Stimulated activated naive CD8-positive, alpha-beta T cell treated with anti-CD3 and anti-CD28 coated beads, Interleukin-15, amount 100 ng/mL, for 72 hours (primary cell): ENCODE data around the gene PGA5.
"Not testable (repeated sequence)": the region's sequence is repeated elsewhere in the genome, so short reads cannot be mapped to it uniquely, and the experiment has no call there.

ENCODE experiments used
- ATAC-seq: fragments of 150-1000 bp; cut with Tn5 transposase; 2 replicates; pipeline ENCODE4 v1.10.0; 2021; ENCODE audit warnings: mild to moderate bottlenecking, moderate library complexity
- DNase-seq, 2 donors: peaks; one replicate each; pipeline ENCODE4 v3.0.0; 2021 to 2022
- H3K27ac Mint-ChIP-seq, 2 donors: one replicate each; pipeline ENCODE4 v1.8.0; 2022; ENCODE audit warnings: mild to moderate bottlenecking in 2 of 2, mixed read lengths in 2 of 2, moderate library complexity in 2 of 2
- H3K27me3 Mint-ChIP-seq: one replicate; pipeline ENCODE4 v1.8.0; 2022; ENCODE audit warnings: mixed read lengths
- H3K4me1 Mint-ChIP-seq: one replicate; pipeline ENCODE4 v1.8.0; 2022; ENCODE audit warnings: mild to moderate bottlenecking, mixed read lengths
- H3K4me3 Mint-ChIP-seq, 2 donors: one replicate each; pipeline ENCODE4 v1.8.0; 2022; ENCODE audit warnings: mild to moderate bottlenecking in 2 of 2, mixed read lengths in 2 of 2, moderate library complexity in 1 of 2
- H3K9me3 Mint-ChIP-seq, 2 donors: one replicate each; pipeline ENCODE4 v1.8.0; 2022; ENCODE audit warnings: mixed read lengths in 2 of 2

The PGA5 gene

DNA sequence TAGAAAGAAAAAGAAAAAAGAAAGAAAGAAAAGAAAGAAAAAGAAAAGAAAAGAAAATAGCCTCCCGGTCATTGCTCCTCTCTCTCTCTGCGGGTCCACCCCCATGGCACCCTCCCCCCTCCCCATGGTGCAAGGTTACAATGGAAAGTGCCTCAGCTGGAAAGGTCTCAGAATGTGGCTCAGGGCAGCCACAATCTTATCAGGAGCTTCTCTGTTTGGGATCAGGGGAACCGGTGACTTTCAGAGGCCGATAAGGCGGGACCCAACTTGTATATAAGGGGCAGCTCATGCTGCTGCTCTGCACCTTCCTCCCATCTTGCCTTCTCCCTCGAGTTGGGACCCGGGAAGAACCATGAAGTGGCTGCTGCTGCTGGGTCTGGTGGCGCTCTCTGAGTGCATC, at the start of gene PGA5:
TSS of gene PGA5 (plus strand) at position 301 of the 400 bp plus-strand sequence. CDS start at position 353, 52 bp downstream.
- not testable (repeated sequence) for H3K27me3 Mint-ChIP-seq, H3K27ac Mint-ChIP-seq, H3K9me3 Mint-ChIP-seq, H3K4me3 Mint-ChIP-seq, ATAC-seq, H3K4me1 Mint-ChIP-seq, DNase-seq

DNA sequence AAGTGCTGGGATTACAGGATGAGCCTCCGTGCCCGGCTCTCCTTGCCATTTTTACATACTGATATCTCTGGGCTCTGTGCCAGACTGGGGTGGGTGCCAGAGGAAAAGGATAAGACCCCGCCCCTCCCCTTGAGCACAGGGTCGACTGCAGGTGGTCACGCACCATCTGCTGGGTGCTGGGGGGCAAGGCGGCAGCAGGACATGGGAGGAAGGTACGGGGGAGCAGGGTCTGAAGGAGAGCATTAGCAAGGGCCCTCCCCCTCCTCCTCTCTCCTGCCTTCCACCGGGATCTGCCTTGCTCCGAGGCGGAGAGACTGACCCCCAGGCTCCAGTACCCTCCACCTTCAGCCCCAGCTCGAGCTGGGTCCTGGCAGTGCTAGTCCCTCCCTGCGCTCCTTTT, 47.4 kb upstream of the PGA5 start:
- peaks cover 8% of the 10 kb centered on the region for H3K27me3 Mint-ChIP-seq
- ATAC-seq: no peak
- DNase-seq: no peak
- H3K4me3 Mint-ChIP-seq: no peak overlapping the region
- no peaks in the 10 kb centered on the region for H3K4me1 Mint-ChIP-seq
- H3K9me3 Mint-ChIP-seq: no peaks in the 10 kb centered on the region
- no peak overlapping the region for H3K27ac Mint-ChIP-seq

DNA sequence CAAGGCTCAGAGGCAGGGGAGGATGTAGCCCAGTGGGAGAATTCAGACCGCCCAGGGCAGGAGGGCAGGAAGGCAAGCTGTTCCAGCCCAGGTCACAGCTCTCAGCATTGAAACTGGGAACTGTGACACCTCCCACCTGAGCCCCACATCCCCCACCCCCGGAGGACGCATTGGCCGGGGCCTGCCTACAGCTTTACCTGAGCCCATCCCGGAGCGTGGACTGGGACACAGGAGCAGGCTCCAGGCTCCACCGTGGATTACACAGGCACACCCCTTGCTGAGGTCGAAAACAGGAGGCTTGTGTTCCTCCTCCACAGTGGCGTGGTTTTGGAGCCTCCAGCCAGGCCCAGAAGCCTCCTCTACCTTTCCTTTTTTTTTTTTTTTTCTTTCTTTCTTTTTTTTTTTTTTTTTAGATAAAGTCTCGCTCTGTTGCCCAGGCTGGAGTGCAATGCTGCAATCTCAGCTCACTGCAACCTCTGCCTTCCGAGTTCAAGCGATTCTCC, 46.8 kb upstream of the PGA5 start:
- ATAC-seq: no peak
- H3K9me3 Mint-ChIP-seq: peaks cover 0 to 3% of the 10 kb centered on the region in 2 donors
- peak overlapping the region in 1 of 2 donors; percentile 9 for H3K27ac Mint-ChIP-seq

DNA sequence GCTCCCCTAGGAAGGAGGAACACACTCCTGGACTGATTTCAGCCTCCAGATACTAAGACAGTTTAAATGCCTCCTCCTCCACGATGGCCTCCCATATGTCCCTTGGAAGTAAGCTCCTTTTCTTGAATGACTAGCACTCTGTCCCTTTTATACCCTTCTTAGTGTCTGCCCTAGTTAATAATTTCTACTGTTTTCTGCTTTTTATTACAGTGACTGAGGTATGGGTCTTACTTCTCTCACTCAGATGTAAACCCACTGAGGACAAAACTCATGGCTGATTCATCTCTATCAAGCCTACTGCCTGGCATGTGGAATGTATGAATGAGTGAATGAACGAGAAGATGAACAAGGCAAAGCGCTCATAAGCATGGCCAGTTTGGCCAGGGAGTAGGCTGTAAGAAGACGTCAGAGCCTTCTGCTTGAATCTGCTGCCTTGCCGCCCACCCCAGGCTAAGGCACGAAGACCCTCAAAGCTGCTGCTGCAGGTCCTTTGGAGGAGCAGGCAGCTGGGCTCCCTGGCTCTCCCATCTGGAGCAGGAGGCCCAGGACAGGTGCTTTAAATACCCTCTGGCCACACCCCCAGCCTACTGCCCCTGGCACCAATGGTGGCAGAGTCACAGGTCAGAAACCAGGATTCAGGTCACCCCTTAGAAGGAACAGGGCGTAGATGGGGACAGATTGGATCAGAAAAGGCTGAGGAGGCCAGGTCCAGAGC, 45.8 kb upstream of the PGA5 start:
- H3K27ac Mint-ChIP-seq: no peak overlapping the region
- ATAC-seq (no peak), DNase-seq (no peak)
- peaks cover 0 to 6% of the 10 kb centered on the region in 2 donors for H3K9me3 Mint-ChIP-seq
- no peaks in the 10 kb centered on the region for H3K4me1 Mint-ChIP-seq
- no peak overlapping the region for H3K4me3 Mint-ChIP-seq
- peaks cover 8% of the 10 kb centered on the region for H3K27me3 Mint-ChIP-seq

More for the DNA sequence above, 46.8 kb upstream of the PGA5 start:
- peaks cover 8% of the 10 kb centered on the region for H3K27me3 Mint-ChIP-seq
- no peak for DNase-seq
- no peak overlapping the region for H3K4me3 Mint-ChIP-seq
- no peaks in the 10 kb centered on the region for H3K4me1 Mint-ChIP-seq

DNA sequence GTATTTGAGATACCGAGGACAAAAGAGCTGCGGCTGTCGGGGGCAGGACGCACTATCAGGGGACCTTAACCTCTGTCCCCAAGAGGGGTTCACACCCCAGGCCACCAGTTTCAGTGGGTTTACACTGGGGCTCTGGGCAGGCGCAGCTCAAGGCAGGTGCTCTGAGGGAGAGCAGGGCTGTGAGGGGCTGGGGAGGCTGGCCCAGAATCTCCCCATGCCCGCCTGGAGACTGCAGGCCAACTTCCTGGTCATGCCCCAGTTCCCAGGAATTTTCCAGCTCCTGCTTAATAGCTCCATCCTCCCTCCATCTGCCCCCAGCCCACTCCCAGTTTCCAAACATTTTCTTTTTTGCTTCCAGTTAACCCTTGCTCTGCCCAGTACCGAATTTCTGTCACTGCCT, 45.3 kb upstream of the PGA5 start:
- Mint-ChIP-seq H3K9me3 (peaks cover 0 to 6% of the 10 kb centered on the region in 2 donors), H3K4me3 (no peak overlapping the region), H3K27me3 (peaks cover 8% of the 10 kb centered on the region), H3K4me1 (no peaks in the 10 kb centered on the region), H3K27ac (no peak overlapping the region)
- no peak for DNase-seq
- no peak for ATAC-seq

DNA sequence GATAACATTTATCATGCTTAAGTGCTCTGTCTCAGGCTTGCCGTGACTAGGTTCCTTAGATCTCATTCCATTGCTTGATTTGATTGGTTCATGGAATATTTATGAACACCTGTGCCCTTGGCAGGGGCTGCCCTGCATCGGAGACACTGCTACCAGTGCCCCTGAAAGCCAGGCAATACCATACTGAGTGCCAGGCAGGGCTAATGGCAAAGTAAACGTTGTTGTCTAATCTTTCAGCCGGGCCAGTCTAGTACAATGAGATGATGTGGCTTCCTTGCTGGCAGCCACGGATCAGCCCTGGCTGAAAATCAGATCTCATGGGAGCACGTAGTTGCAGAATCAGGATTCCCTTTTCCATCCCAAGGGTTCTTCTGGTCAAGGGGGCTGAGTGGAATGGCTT, 42.6 kb upstream of the PGA5 start:
- ATAC-seq (no peak), DNase-seq (no peak)
- Mint-ChIP-seq H3K27ac (no peak overlapping the region), H3K4me1 (no peaks in the 10 kb centered on the region), H3K4me3 (no peak overlapping the region), H3K27me3 (peaks cover 25% of the 10 kb centered on the region), H3K9me3 (peaks cover 0 to 6% of the 10 kb centered on the region in 2 donors)

DNA sequence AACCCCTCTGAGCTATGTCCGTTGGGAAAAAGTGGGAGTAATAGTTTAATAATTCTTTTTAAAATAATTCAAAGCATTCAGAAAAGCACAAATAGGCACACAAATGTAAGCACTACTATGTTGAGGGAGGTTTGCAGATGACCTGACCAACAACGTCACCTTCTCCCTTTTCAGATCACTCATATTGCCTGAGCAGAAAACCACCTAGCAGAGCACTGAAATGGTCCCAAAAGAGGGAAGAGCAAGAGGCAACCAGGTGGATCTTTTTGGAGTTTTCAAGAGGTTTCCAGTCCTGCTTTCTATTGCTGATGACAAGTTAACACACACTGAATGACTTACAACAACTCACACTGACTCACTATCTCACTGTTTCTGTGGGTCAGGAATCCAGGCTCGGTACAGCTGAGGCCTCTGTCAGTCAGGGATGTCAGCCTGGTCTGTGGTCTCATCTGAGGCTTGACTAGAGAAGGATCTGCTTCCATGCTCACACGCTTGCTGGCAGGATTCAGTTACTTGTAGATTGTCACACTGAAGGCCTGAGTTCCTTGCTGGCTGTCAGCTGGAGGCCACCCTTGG, 41.9 kb upstream of the PGA5 start:
- Mint-ChIP-seq H3K27ac (no peak overlapping the region), H3K27me3 (peaks cover 19% of the 10 kb centered on the region), H3K9me3 (peaks cover 0 to 6% of the 10 kb centered on the region in 2 donors), H3K4me3 (no peak overlapping the region), H3K4me1 (no peaks in the 10 kb centered on the region)
- no peak for ATAC-seq
- DNase-seq: no peak

DNA sequence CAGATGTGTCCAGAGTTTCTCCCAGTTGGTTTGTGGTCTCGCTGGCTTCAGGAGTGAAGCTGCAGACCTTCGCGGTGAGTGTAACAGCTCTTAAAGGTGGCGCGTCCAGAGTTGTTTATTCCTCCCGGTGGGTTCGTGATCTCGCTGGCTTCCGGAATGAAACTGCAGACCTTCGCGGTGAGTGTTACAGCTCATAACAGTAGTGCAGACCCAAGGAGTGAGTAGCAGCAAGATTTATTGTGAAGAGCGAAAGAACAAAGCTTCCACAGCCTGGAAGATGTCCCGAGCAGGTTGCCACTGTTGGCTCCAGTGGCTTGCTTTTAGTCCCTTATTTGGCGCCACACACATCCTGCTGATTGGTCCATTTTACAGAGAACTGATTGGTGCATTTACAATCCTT, 39.5 kb upstream of the PGA5 start:
- ATAC-seq (no peak), DNase-seq (no peak)
- Mint-ChIP-seq H3K27ac (peak overlapping the region in 1 of 2 donors; percentile 19), H3K4me1 (no peaks in the 10 kb centered on the region), H3K4me3 (no peak overlapping the region), H3K9me3 (peaks cover 0 to 6% of the 10 kb centered on the region in 2 donors), H3K27me3 (peaks cover 17% of the 10 kb centered on the region)

DNA sequence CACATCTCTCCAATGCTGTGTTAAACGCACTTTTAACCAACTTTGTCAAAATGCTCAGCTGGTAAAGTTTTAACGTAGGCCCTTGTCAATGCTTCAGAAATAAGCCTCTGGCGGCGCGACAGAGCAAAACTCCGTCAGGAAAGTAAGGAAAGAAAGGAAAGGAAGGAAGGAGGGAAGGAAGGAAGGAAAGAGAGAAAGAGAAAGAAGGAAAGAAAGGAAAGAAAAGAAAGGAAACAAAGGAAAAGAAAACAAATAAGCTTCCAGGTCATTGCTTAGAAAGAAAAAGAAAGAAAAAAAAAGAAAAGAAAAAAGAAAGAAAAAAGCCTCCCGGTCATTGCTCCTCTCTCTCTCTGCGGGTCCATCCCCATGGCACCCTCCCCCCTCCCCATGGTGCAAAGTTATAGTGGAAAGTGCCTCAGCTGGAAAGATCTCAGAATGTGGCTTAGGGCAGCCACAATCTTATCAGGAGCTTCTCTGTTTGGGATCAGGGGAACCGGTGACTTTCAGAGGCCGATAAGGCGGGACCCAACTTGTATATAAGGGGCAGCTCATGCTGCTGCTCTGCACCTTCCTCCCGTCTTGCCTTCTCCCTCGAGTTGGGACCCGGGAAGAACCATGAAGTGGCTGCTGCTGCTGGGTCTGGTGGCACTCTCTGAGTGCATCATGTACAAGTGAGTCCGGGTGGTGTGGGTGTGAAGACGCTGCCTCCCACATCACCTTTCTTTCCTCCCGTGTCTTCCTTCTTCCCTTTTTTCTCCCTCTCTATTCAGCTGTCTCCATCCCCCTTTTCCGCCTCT, 37.8 kb upstream of the PGA5 start, which contains the start of gene PGA3:
TSS of gene PGA3 (plus strand) at position 566 of the 797 bp plus-strand sequence. CDS start at position 616, 50 bp downstream.
- ATAC-seq, H3K27ac Mint-ChIP-seq, H3K9me3 Mint-ChIP-seq, H3K4me3 Mint-ChIP-seq, DNase-seq, H3K4me1 Mint-ChIP-seq: not testable (repeated sequence)
- H3K27me3 Mint-ChIP-seq: peaks cover 17% of the 10 kb centered on the region

DNA sequence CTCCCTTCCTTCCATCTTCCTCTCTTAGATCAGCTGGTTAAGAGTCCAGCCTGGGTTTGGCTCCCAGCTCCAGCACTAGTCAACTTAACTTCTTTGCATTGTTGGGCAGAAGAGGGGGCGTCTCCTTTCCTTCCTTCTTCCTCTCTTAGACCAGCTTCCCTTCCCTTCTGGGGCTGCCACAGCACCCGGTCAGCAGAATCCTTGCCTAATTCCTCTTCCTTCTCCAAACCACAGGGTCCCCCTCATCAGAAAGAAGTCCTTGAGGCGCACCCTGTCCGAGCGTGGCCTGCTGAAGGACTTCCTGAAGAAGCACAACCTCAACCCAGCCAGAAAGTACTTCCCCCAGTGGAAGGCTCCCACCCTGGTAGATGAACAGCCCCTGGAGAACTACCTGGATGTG, 37.1 kb upstream of the PGA5 start:
- H3K4me1 Mint-ChIP-seq, DNase-seq, ATAC-seq, H3K4me3 Mint-ChIP-seq, H3K9me3 Mint-ChIP-seq, H3K27ac Mint-ChIP-seq: not testable (repeated sequence)
- peaks cover 17% of the 10 kb centered on the region for H3K27me3 Mint-ChIP-seq

DNA sequence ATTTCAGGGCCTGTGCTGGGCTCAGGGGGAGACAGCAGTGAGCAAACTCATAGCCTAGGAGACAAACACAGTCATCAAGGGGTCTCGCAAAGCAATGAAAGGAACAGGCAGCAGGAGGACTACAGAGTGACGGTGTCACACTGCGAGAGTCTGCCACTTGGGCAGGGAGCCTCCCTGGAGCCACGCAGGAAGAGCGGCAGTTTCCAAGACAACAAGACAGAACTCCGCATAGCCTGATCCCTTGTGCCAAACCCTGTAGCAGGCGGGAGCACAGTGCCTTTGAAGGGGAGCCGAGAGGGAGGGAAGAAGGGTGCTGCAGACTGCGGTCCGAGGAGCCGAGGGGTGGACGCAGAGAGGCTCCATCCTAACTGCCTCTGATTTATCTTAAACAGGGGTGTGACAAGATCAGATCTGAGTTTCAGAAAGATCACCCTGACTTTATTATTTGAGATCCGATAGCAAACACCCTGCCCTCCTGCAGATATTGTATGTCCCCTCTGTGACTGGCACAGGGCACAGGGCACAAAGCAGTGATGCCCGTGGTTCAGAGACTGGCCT, 36.4 kb upstream of the PGA5 start:
- H3K4me1 Mint-ChIP-seq, ATAC-seq, H3K4me3 Mint-ChIP-seq, H3K27ac Mint-ChIP-seq, DNase-seq, H3K9me3 Mint-ChIP-seq: not testable (repeated sequence)
- peaks cover 17% of the 10 kb centered on the region for H3K27me3 Mint-ChIP-seq

DNA sequence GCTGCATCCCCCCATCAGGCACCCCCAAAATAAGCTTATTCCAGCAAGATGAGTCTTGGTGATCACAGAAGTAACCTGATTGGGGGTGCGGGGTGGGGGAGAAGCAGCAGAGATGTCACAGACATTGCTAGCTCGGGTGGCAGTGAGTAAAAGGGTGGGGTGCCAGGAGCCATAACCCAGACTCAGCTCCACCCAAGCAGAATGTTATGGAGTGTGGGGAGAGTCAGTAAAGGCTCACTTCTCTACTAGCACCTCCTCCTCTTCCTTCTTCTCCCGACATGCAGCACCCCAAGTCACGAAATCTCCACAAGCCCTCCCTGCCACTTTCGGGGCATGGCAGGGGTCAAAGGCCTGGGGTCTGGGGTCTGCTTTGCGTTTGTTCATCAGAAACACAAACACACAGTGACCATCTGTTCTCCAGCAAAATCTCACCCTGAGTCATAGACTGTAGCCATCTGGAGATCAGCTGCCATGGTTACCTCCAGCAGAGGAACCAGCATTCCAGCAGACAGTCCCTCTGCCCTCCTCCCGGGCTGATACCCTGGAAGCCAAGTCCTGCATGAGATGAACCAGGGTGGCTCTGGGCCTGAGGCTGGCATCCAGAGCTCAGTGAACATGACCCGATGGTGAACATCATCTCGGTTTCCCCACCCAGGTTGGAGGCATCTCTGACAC, 33.2 kb upstream of the PGA5 start:
- not testable (repeated sequence) for DNase-seq, H3K9me3 Mint-ChIP-seq, H3K27ac Mint-ChIP-seq, ATAC-seq, H3K4me1 Mint-ChIP-seq, H3K27me3 Mint-ChIP-seq, H3K4me3 Mint-ChIP-seq

DNA sequence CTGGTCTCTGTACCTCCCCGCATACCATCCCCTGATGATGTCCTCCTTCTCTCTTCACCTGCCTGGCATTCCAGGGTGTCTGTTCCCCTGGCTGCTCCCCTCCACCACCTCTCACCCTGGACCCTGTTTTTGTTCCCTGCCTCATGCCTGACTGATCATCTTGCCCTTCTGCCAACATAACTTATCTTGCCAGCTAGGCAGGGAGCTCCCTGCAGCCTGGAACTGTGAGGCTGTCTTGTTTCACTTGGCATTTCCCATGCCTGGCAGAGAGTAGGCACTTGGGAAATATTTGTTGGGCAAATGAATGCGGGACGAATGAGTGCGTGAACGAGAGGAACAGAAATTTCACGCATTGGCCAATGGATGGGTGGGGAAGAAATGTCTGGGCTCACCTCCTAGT, 30.3 kb upstream of the PGA5 start:
- H3K27ac Mint-ChIP-seq, H3K27me3 Mint-ChIP-seq, DNase-seq, H3K4me3 Mint-ChIP-seq, H3K4me1 Mint-ChIP-seq, H3K9me3 Mint-ChIP-seq, ATAC-seq: not testable (repeated sequence)

DNA sequence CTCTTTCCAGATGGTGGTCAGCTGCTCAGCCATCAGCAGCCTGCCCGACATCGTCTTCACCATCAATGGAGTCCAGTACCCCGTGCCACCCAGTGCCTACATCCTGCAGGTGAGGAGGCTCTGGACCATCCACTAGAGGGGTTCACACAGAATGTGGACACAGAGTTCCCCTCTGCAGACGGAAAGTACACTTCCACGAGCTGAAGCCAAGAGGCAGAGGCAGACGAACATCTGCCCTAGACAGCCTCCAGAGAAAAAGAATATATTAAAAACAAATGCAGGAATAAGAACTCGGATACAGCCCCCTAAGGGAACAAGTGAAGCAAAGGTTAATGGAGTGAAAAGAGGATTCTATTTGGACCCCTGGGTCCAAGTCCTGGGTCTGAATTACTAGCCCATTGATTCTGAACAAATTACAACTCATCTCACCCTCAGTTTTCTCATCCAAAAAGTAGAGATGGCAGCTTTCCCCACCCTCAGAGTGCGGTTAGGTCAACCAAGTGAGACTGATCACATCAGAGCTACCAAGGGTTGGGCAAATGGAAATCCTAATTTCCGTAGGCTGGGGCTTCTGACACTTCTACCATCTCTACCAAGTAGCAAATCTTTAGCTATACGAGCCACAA, 29.5 kb upstream of the PGA5 start:
- H3K27ac Mint-ChIP-seq, H3K4me1 Mint-ChIP-seq, H3K4me3 Mint-ChIP-seq, DNase-seq, H3K27me3 Mint-ChIP-seq, H3K9me3 Mint-ChIP-seq, ATAC-seq: not testable (repeated sequence)

DNA sequence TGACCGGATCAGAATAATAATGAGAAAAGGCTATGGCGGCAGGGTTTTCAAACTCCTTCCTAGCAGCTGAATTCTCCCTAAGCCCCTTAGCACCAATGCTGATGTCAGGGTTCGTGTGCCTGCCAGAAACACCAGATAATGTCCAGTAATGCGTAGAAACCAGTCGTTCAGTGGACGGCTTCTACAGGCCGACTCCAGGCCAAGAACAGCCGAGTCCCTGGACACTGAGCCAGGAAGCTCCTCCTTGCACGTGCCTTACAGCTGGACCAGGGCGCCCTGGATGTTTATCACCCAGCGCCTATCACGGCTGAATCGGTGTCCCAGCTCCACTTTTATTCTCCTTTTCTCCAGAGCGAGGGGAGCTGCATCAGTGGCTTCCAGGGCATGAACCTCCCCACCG, 28.8 kb upstream of the PGA5 start:
- not testable (repeated sequence) for ATAC-seq, DNase-seq, H3K4me1 Mint-ChIP-seq, H3K9me3 Mint-ChIP-seq, H3K27me3 Mint-ChIP-seq, H3K4me3 Mint-ChIP-seq, H3K27ac Mint-ChIP-seq
